ENCODE measurements around the gene OARD1.

The OARD1 gene

DNA sequence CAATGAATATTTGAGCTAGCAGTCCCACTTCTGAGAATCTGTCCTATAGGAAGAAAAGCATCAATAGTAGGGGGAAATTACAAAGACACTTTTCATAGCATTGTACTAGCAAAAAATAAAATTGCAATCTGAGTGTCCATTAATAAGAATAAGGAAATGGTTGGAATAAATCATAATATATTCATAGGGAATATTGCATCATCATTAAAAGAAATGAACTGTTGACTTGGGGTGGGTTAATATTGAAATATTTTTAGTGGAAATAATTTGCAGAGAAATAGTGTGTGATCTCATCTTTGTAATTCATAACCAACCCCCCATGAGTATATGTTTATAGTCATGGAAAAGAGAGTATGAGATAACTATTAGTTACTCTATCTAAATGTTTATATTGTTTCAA, 13.0 kb upstream of the OARD1 start:
- TF ChIP-seq, protein P1, sequence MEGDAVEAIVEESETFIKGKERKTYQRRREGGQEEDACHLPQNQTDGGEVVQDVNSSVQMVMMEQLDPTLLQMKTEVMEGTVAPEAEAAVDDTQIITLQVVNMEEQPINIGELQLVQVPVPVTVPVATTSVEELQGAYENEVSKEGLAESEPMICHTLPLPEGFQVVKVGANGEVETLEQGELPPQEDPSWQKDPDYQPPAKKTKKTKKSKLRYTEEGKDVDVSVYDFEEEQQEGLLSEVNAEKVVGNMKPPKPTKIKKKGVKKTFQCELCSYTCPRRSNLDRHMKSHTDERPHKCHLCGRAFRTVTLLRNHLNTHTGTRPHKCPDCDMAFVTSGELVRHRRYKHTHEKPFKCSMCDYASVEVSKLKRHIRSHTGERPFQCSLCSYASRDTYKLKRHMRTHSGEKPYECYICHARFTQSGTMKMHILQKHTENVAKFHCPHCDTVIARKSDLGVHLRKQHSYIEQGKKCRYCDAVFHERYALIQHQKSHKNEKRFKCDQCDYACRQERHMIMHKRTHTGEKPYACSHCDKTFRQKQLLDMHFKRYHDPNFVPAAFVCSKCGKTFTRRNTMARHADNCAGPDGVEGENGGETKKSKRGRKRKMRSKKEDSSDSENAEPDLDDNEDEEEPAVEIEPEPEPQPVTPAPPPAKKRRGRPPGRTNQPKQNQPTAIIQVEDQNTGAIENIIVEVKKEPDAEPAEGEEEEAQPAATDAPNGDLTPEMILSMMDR (IDR thresholded peaks at IDR 0.05; ENCODE audit: insufficient read depth, missing control alignments) = no peak
- DNase-seq (ENCODE audit: insufficient read length, low spot score) (no peak), FAIRE-seq (no peak)

DNA sequence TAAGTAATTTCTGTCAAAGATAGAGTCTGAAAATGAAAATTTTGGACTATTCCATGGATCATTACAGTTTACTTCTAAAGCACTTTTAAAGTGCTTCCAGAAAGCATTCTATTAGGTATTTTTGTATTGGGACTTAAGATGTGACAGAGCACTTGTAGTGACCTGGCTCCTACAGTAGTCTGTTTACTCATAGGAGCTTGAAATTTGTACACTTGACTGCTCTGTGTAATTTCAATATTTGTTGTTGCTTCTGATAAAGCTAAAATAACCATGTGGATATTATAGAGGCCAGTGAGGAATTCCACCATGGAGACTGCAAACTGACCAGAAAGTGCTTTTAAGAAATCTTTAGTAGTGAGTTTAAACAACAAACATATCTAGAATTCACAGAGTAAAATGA, 10.9 kb upstream of the OARD1 start:
- TF ChIP-seq, protein P1 (IDR thresholded peaks at IDR 0.05; ENCODE audit: insufficient read depth, missing control alignments) = no peak
- DNase-seq (ENCODE audit: insufficient read length, low spot score) = no peak
- no peak for FAIRE-seq

DNA sequence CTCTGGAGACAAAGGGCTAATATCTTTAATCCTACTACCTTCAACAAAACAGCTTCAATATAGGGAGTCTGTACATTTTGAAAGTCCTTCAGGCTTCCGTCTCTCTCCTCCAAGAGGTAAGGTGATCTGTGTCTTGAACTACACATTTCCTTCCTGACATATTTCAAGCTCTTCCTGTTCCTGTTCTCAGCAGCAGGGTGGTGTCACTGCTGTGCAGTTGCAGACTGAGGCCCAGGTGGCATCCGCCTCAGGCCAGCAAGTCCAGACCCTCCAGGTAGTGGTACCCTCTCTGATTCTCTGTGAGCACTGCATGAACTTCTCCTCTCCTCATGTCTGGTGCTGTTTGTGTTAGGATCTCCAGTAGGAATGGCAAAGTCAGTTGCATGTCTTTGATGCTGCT, 8.5 kb upstream of the OARD1 start:
- TF ChIP-seq, protein P1 (IDR thresholded peaks at IDR 0.05; ENCODE audit: insufficient read depth, missing control alignments) = no peak
- FAIRE-seq = no peak
- DNase-seq (ENCODE audit: insufficient read length, low spot score) = no peak

DNA sequence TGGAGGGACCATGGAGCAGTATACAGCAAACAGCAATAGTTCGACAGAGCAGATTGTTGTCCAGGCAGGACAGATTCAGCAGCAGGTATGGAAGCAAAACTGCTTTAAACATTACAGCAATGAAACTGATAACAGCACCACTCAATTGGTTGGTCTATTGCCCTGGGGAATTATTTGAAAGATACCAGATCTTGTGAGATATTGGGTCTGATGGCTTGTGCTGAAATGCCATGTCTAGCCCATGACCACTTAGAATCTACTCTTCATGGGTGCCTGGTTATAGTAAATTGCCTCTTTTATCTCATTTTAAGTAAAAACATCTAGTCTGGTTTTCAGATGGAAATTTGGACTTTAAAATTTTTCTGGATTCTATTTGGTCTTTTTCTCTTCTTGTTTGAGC, 6.9 kb upstream of the OARD1 start:
- TF ChIP-seq, protein P1 (IDR thresholded peaks at IDR 0.05; ENCODE audit: insufficient read depth, missing control alignments) = no peak
- DNase-seq (ENCODE audit: insufficient read length, low spot score) (no peak), FAIRE-seq (no peak)

DNA sequence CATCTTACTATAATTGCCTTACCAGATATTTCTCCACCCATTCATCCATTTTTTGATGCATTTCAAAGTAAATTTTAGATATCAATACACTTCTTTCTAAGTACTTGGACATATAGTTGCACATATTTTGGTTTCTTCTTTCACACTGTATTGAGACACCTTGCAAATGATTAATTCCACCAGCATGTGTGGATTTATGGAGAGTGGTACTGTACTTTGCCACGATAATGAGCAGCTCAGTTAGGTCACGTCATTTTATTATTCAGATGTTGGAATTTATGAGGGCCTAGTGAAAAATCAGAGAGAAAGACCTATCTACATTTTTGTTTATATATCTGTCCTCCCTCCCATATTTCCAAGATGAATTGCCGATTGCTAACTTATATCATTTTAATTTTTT, 5.9 kb upstream of the OARD1 start:
- no peak for DNase-seq (ENCODE audit: insufficient read length, low spot score)
- no peak for FAIRE-seq
- TF ChIP-seq, protein P1 (IDR thresholded peaks at IDR 0.05; ENCODE audit: insufficient read depth, missing control alignments) = no peak

DNA sequence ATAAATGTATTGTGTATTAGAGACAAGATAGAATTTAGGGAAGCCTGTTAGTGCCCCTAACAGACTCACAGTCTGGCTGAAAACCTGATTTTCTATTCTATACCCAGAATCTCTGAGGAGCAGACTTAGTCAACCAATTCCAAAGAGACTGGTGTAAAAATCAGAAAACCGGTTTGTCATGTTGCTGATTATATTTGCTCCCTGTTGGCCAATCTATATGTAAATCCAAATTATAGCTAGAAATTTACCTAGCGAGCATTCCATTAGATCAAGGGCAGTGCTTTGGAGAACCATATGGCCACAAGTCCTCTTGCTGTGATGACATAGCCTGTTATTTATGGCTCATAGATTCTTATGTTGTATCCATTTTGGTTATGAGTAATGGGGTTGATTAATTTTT, 5.4 kb upstream of the OARD1 start:
- DNase-seq (ENCODE audit: insufficient read length, low spot score) (no peak), FAIRE-seq (no peak)
- TF ChIP-seq, protein P1 (IDR thresholded peaks at IDR 0.05; ENCODE audit: insufficient read depth, missing control alignments) = no peak

DNA sequence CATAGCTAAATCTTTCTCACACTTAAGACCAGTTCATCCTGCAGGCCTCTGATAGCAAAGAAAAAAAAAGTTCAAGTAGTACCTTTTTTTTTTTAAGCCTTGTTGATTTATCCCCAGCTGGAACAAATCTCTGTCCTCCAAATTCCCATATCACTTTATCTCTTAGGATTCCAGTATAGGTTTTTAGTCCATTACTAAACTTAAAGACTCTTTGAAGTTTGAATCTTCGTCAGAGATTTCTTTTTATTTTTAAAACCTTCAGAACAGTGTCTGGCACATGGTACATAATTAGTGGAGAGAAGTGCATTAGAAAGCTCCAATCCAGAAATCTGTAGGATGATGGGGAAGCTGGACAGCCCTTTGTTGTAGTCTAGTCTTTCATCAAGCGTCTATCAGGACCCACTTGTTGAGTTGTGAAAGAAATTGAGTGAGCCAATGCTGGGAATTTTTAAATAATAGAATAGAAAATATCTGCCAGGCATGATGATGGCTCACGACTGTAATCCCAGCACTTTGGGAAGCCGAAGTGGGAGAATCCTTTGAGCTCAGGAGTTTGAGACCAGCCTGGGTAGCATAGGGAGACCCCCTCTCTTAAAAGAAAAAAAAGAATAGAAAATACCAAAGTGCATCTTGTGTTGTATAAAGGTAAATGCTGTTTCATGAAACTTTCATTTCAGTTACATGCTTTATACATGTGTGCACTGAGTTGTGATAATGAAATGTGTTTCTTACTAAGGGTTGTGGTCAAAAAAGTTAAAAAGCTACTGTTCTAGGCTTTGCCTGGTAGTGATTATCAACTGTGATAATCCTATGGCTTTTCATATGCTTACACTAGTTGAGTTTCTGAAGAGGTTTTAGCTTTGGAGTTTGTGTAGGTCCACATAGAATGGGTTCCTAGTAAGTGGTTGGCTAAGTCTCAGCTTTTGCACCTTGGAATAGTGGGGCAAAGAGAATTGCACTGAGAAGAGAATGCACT, 3.8 kb upstream of the OARD1 start:
- TF ChIP-seq, protein P1 (IDR thresholded peaks at IDR 0.05; ENCODE audit: insufficient read depth, missing control alignments) = no peak
- DNase-seq (ENCODE audit: insufficient read length, low spot score) = no peak
- FAIRE-seq = no peak
